Ishikawa (cell line): Measurements from ENCODE around the gene SERPINA10.

Source experiments
- EP300 ChIP-seq: IDR thresholded peaks from 2 replicates; pipeline ENCODE4 v1.6.1; 2012; ENCODE audit warnings: borderline replicate concordance
- FOXM1 ChIP-seq: IDR thresholded peaks from 2 replicates; pipeline ENCODE4 v1.6.1; 2012; ENCODE audit warnings: low read depth, borderline replicate concordance
- TAF1 ChIP-seq: IDR thresholded peaks from 2 replicates; pipeline ENCODE4 v1.6.1; 2012; ENCODE audit warnings: low read depth, mild to moderate bottlenecking
- TEAD4 ChIP-seq: IDR thresholded peaks from 2 replicates; pipeline ENCODE4 v1.6.1; 2012
- TF ChIP-seq, protein P1 (sequence below): IDR thresholded peaks from 2 replicates; pipeline ENCODE4 v1.6.1; 2012

DNA sequence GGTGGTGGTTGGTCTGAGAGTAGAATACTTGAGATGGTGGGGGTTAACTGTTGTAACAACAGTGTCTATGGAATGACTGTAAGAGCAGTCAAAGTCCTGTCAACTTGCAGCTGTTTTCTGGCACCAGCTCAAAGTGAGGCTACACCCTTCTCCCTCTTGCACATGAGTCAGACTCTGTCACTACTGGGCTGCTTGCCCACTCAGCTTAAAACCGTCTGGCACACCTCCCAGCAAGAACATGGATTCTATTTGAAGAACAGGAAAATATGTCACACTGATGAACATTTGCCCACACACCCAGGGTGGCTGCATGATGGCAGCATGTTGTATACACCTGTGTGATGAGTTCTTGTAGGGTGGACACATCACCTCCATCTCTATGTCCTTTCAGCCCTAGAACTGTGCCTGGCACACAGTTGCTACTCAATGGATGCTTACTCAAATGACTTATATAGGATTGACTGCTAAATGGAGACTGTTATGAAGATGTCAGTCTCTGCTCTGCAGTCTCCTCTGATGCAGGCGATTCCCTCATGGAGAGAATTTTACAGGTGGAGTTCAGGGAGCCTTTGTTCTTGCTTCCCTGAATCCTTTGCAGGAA lies 49.4 kb upstream of the SERPINA10 start:
- no peak for TF ChIP-seq TAF1
- TF ChIP-seq TEAD4: no peak
- no peak for TF ChIP-seq EP300
- TF ChIP-seq, protein P1, sequence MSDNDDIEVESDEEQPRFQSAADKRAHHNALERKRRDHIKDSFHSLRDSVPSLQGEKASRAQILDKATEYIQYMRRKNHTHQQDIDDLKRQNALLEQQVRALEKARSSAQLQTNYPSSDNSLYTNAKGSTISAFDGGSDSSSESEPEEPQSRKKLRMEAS: no peak
- no peak for TF ChIP-seq FOXM1
